IPS DF 6.9 (cell line): Measurements from ENCODE around the gene INPP5D.
"Not testable (repeated sequence)": the region's sequence is repeated elsewhere in the genome, so short reads cannot be mapped to it uniquely, and the experiment has no call there.

Experiments
- DNase-seq: peaks from one replicate; pipeline ENCODE4 v3.0.0-alpha.2; 2013; ENCODE audit warnings: low read depth, low spot score
- H3K27ac ChIP-seq: one replicate; pipeline ENCODE4 v1.5.1; 2013; ENCODE audit warnings: low read length, control low read depth
- H3K27me3 ChIP-seq: 2 replicates; pipeline ENCODE4 v1.6.1; 2013; ENCODE audit warnings: mild to moderate bottlenecking, low read length; ENCODE audit not compliant: control insufficient read depth, insufficient read depth
- H3K36me3 ChIP-seq: 2 replicates; pipeline ENCODE4 v1.6.1; 2013; ENCODE audit warnings: low read length; ENCODE audit not compliant: control insufficient read depth, insufficient read depth
- H3K4me1 ChIP-seq: 2 replicates; pipeline ENCODE4 v1.6.1; 2013; ENCODE audit warnings: low read length; ENCODE audit not compliant: control insufficient read depth, insufficient read depth
- H3K4me3 ChIP-seq: 2 replicates; pipeline ENCODE4 v1.5.1; 2013; ENCODE audit warnings: mild to moderate bottlenecking, low read length
- H3K9me3 ChIP-seq: 2 replicates; pipeline ENCODE4 v1.6.1; 2013; ENCODE audit warnings: low read length, inconsistent platforms; ENCODE audit not compliant: control insufficient read depth, insufficient read depth
- WGBS: extraction: QIAGEN DNeasy Blood & Tissue Kit; methylation state at CpG from one replicate; pipeline ENCODE4 v1.1.7; 2013; ENCODE audit warnings: mixed read lengths, missing lambda C conversion rate; ENCODE audit not compliant: insufficient read length, insufficient coverage; 5-methylcytosine and 5-hydroxymethylcytosine counted together

INPP5D gene

DNA sequence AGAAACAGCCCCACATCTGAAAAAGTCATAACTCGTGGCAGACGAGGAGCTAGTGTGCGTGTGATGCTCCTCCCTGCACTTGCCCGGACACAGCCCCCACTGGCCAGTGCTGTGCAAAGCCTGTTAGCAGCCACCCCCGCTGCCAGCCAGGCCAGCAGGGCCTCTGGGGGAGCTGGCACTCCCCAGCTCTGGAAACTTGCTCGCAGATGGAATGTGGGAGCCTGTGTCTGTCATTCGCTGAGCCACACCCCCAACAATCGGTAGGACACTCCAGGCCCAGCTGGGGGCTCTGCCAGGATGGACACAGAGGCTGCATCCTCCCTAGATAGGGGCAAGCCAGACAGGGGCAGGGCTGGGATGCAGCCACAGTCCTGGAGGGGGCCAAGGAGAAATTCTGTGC lies 128.9 kb downstream of the INPP5D start:
- Histone ChIP-seq H3K27me3 (no peaks in the 10 kb centered on the region), H3K4me1 (no peaks in the 10 kb centered on the region), H3K36me3 (no peaks in the 10 kb centered on the region), H3K27ac (no peak overlapping the region), H3K4me3 (no peak overlapping the region), H3K9me3 (no peaks in the 10 kb centered on the region)
- no CpG with 5 or more reads among the region's 8 CpGs for WGBS
- DNase-seq, result no peak

- H3K36me3 ChIP-seq, H3K9me3 ChIP-seq, H3K27me3 ChIP-seq, DNase-seq, H3K4me1 ChIP-seq, H3K4me3 ChIP-seq, H3K27ac ChIP-seq: not testable (repeated sequence)
- WGBS, result no CpG with 5 or more reads among the region's 2 CpGs
These were observed 130.9 kb downstream of the INPP5D start for GRCh38 chr2:233191016-233191415.

DNA sequence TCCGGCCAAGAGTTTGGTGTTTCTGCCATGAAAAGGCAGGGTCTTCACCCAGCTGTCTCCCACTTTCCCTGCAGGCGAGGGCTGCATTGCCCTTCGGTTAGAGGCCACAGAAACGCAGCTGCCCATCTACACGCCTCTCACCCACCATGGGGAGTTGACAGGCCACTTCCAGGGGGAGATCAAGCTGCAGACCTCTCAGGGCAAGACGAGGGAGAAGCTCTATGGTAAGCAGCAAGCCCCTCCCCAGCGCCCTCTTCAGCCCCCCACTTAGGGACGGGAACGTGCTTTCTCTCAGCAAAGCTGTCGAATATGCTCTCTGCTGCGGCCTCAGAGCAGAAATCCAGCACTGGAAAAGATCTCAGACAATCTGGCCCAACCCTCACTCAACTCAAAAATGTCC lies 133.6 kb downstream of the INPP5D start:
- H3K36me3 ChIP-seq, result no peaks in the 10 kb centered on the region
- WGBS, result no CpG with 5 or more reads among the region's 11 CpGs
- H3K4me3 ChIP-seq, result no peak overlapping the region
- H3K4me1 ChIP-seq, result no peaks in the 10 kb centered on the region
- DNase-seq, result no peak
- H3K27me3 ChIP-seq, result no peaks in the 10 kb centered on the region
- no peaks in the 10 kb centered on the region for H3K9me3 ChIP-seq
- H3K27ac ChIP-seq, result no peak overlapping the region

- Histone ChIP-seq H3K4me1 (no peaks in the 10 kb centered on the region), H3K27me3 (no peaks in the 10 kb centered on the region), H3K36me3 (no peaks in the 10 kb centered on the region), H3K9me3 (no peaks in the 10 kb centered on the region), H3K27ac (no peak overlapping the region), H3K4me3 (no peak overlapping the region)
- no peak for DNase-seq
- no CpG with 5 or more reads among the region's 5 CpGs for WGBS
These were observed 134.9 kb downstream of the INPP5D start for GRCh38 chr2:233195027-233195426.

GRCh38 chr2:233197022-233197421 lies 136.9 kb downstream of the INPP5D start:
- Histone ChIP-seq H3K36me3 (no peaks in the 10 kb centered on the region), H3K4me3 (no peak overlapping the region), H3K27me3 (no peaks in the 10 kb centered on the region), H3K4me1 (no peaks in the 10 kb centered on the region), H3K9me3 (no peaks in the 10 kb centered on the region), H3K27ac (no peak overlapping the region)
- no peak for DNase-seq
- WGBS, result no CpG with 5 or more reads among the region's 6 CpGs

- Histone ChIP-seq H3K4me3 (no peak overlapping the region), H3K27me3 (no peaks in the 10 kb centered on the region; the same call in 1 of the 2 replicates), H3K9me3 (peaks cover under 1% of the 10 kb centered on the region), H3K4me1 (no peaks in the 10 kb centered on the region), H3K36me3 (no peaks in the 10 kb centered on the region; the same call in 1 of the 2 replicates), H3K27ac (no peak overlapping the region)
- no CpG with 5 or more reads among the region's 12 CpGs for WGBS
- DNase-seq, result no peak
These were observed 137.9 kb downstream of the INPP5D start for GRCh38 chr2:233198026-233198425.

DNA sequence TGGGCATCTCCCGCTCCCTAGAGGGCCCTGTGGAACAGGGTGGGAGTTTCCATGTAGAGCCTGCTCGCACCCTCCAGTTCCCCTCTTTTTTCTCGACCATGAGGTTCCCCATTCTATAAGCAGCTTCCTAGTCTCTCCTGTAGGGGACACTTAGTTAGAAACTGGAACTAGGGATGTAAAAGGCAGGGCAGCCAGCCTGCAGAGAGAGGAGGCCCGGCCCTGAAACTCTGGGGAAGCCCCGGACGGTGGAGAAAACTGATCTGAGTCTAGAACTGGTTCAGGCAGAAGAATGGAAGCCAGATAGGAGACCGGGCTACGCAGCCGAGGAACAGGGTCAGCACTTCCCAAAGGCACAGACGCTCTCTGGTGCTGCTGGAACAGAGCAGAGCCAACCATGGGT lies 139.7 kb downstream of the INPP5D start:
- H3K4me3 ChIP-seq, result no peak overlapping the region
- DNase-seq, result no peak
- H3K4me1 ChIP-seq, result no peaks in the 10 kb centered on the region
- no peaks in the 10 kb centered on the region; the same call in 1 of the 2 replicates for H3K36me3 ChIP-seq
- peaks cover 3% of the 10 kb centered on the region for H3K9me3 ChIP-seq
- H3K27ac ChIP-seq, result no peak overlapping the region
- no peaks in the 10 kb centered on the region; the same call in 1 of the 2 replicates for H3K27me3 ChIP-seq
- WGBS, result no CpG with 5 or more reads among the region's 10 CpGs

- no CpG with 5 or more reads among the region's 5 CpGs for WGBS
- not testable (repeated sequence) for H3K36me3 ChIP-seq, H3K27ac ChIP-seq, H3K27me3 ChIP-seq, H3K4me3 ChIP-seq, H3K9me3 ChIP-seq, H3K4me1 ChIP-seq, DNase-seq
These were observed 140.6 kb downstream of the INPP5D start for GRCh38 chr2:233200790-233201189.

DNA sequence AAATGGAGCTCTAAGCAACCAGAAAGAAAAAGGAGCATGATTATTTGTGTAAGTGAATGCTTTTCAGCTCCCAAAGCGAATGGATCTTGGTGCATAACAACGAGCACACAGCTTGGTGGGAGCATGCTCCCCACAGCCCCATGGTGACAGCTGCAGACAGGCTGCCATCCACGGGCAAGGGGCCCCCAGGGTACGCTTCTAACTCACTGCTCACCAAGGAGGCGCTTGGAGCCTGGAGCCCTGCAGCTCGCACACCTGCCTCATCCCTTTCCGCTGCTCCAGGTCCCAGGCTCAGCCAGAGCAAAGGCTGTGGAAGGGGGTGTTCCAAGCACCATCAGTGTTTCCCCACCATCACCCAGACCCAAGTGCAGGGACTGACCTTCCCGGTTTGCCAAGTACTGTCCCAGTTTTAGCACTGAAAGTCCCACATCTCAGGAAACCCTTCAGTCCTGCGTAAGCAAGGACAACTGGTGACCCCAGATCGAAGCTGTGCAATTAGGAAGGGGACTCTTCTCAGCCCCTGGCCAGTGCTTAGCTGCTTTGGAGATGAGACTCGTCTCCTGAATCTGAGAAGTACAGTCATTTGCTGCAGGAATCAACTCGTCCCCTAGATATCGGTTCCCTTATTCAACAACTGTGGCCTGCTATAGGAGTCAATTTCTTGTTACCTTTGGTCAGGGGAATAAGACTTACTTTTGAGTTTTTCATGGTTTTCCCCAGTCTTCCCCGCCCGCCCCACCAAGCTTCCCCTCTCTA lies 141.3 kb downstream of the INPP5D start:
- Histone ChIP-seq H3K27ac (no peak overlapping the region), H3K4me1 (no peaks in the 10 kb centered on the region), H3K4me3 (no peak overlapping the region), H3K9me3 (peaks cover 3% of the 10 kb centered on the region), H3K27me3 (no peaks in the 10 kb centered on the region; the same call in 1 of the 2 replicates), H3K36me3 (no peaks in the 10 kb centered on the region; the same call in 1 of the 2 replicates)
- no CpG with 5 or more reads among the region's 15 CpGs for WGBS
- no peak for DNase-seq

- no peak overlapping the region for H3K4me3 ChIP-seq
- no peaks in the 10 kb centered on the region for H3K4me1 ChIP-seq
- no CpG with 5 or more reads among the region's 5 CpGs for WGBS
- no peaks in the 10 kb centered on the region; the same call in 1 of the 2 replicates for H3K36me3 ChIP-seq
- H3K27ac ChIP-seq, result no peak overlapping the region
- no peaks in the 10 kb centered on the region; the same call in 1 of the 2 replicates for H3K27me3 ChIP-seq
- no peak for DNase-seq
- peaks cover 3% of the 10 kb centered on the region for H3K9me3 ChIP-seq
These were observed 142.4 kb downstream of the INPP5D start for GRCh38 chr2:233202531-233202944.

- Histone ChIP-seq H3K27me3 (no peaks in the 10 kb centered on the region; the same call in 1 of the 2 replicates), H3K9me3 (peaks cover 3% of the 10 kb centered on the region), H3K36me3 (no peaks in the 10 kb centered on the region; the same call in 1 of the 2 replicates), H3K27ac (no peak overlapping the region), H3K4me1 (no peaks in the 10 kb centered on the region), H3K4me3 (no peak overlapping the region)
- DNase-seq, result no peak
- no CpG with 5 or more reads among the region's 5 CpGs for WGBS
These were observed 142.9 kb downstream of the INPP5D start for GRCh38 chr2:233203060-233203459.
